Hematopoietic multipotent progenitor cell treated with erythropoietin and hydrocortisone succinate and interleukin-3 and kit ligand, for 4 days (in vitro differentiated cells): ENCODE data around the gene FAM98C.
A peak's percentile ranks its signal among the peaks of the same experiment; 100 is the strongest.

Source experiments
- DNase-seq: peaks from one replicate; pipeline ENCODE4 v3.0.0-alpha.2; 2015

Gene FAM98C

DNA sequence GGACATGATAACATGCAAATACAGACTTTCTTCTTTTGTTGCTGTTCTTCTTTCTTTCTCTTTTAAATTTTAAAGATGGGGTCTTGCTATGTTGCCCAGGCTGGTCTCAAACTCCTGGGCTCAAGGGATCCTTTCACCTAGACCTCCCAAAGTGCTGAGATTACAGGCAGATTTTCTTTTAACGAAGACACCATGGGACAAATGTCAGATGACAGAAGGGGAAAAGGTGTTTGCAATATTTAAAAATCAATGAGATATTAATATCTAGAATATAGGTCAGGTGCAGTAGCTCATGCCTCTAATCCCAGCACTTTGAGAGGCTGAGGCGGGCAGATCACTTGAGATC is 26.9 kb downstream of the FAM98C start:
- DNase-seq: no peak

DNA sequence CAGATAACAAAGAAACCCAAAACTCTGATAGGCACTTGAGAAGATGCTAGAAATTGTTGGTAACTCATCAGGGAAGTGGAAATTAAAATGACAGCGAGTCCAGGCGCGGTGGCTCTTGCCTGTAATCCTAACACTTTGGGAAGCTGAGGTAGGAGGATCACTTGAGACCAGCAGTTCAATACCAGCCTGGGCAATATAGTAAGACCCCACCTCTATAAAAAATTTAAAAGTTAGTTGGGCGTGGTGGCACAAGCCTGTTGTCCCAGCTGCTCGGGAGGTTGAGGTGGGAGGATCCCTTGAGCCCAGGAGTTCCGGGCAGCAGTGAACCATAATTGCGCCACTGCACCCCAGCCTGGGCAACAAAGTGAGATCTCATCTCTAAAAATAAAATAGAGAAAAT is 28.0 kb downstream of the FAM98C start:
- DNase-seq: no peak

DNA sequence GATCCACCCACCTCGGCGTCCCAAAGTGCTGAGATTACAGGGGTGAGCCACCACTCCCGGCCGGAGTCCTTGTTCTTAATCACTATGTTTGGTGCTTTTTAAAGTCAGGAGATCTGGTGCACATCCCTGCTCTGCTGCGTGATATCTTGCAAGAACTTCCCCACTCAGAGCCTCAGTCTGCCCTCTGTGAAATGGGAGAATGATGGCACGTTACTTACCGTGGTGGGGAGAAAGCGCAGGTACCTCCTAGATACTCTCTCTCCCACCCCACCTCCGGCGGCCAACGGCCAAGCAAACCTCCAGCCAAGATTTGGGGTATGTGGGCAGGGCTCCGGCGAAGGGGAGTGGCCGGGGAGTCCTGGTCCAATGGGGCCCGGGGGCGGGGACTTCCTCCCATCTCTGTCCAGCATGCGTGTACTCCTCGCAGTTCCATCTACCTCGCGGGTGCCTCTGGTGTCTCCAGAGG is 30.4 kb downstream of the FAM98C start, which contains the start of gene RYR1:
Gene RYR1 (plus strand): TSS at position 424 of the 466 bp plus-strand sequence. CDS start 139 bp downstream, outside the sequence.
- peak; percentile 85 for DNase-seq

DNA sequence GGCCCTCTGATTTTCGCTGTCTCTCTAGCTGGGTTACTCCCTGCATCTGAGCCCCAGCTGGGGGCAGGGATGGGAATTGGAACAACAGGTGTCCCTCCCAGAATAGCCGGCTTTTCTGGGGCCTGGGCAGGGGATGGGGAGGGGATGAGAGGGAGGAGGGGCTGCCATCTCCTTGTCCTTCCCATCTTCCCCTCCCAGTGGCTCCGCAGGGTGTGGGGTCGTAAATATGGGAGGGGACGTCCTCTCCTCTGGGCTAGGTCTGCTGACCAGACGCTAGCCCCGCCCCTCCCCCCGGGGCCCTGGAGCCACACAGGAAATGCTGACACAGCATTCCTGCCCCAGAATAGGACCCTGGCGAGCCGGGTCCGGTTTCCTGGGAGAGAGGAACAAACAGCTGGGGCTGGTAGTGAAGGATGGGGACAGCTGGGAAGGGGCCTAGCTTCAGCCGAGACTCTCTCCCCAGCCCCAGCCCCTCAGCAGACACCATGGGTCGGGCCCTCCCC is 31.7 kb downstream of the FAM98C start:
- DNase-seq: no peak

DNA sequence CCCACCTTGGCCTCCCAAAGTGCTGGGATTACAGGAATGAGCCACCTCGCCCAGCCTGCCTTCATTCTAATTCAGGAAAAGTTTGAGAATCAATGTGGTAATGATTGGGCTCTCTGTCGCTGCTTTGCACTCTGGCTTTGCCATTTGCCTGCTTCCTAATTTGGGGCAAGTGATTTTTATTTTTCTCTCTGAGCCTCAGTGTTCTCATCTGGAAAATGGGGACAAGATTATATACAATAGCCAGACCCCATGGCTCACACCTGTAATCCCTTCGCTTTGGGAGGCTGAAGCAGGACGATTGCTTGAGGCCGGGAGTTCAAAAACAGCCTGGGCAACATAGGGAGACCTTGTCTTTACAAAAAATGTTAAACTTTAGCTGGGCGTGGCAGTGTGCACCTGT is 34.4 kb downstream of the FAM98C start:
- DNase-seq: no peak

DNA sequence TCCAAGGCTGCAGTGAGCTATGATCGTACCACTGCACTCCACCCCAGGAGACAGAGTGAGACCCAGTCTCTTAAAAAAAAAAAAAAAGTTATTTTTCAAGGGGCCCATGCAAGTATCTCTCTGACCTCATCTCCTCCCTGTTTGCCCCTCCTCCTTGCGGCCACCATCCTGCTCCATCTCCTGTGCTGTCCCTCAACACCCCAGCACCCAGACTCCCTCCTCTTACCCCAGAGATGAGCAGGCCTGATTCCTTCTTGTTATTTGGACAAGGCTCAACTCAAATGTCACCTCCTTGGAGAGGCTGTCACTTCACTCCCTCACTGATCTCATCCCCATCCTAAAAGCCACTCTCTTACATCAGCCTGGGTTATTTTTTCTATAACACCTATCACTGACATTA is 35.0 kb downstream of the FAM98C start:
- no peak for DNase-seq

DNA sequence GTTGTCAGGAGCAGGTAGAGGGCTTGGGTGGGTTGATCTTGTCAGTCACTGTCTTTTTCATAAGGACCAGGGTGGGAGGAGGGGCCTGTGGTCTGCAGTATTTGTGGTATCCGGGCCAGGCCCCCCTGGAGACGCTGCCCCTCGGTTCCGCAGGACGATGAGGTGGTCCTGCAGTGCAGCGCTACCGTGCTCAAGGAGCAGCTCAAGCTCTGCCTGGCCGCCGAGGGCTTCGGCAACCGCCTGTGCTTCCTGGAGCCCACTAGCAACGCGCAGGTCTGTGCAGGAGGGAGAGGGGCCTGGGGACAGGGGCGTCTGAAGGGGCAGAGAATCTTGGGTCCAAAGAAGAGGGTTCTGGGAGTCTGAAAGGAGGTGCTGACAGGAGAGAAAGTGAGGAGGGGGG is 37.7 kb downstream of the FAM98C start:
- no peak for DNase-seq

DNA sequence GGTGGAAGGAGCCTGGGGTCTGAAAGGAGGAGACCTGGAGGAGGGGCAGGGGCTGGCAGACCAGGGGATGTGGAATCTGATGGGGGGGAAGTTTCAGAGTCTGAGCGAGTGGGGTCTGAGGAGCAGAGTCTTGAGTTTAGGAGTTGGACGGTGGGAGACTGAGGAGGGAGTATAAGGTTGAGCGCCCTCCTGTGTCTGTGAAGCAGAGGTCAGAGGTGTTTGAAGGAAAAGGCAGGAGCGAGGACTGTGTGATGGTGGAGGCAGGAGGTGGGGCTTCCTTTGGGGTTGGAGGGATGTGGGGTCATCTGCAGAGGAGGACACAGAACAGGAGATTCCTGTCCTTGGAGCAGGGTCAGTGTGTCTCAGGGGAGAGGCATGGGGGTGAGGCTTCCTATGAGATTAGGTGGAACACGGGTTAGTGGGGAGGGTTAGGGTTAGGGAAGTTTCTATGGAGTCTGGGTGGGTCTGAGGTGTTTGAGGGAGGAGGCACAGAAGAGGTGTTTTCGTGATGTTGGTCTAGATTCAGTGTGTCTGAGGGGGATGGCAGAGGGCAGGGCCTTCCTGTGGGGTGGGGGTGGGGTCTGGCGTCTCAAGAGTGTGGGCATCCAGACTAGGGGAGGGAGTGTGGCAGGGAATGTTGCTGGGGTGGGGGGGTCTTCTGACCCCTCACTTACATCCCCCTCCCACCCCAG is 38.9 kb downstream of the FAM98C start:
- peak; percentile 69 for DNase-seq

DNA sequence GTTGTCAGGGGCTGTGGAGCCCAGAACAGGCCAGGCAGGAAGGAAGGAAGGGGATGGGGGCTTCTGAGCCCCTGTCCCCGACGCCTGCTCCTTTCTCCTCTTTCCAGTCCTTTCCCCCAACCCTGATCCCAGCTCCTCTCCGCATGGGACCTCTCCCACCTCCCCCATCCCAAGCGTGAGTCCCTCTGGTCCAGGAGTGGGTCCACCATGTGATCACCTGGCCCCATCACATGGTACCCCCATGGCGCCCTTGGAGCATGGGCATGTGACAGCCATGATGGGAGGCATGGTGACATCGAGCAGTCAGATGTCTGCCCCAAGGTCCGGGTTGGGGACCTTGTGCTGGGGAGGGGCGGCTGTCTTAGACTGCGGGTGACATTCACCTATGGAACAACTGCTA is 39.8 kb downstream of the FAM98C start:
- no peak for DNase-seq

DNA sequence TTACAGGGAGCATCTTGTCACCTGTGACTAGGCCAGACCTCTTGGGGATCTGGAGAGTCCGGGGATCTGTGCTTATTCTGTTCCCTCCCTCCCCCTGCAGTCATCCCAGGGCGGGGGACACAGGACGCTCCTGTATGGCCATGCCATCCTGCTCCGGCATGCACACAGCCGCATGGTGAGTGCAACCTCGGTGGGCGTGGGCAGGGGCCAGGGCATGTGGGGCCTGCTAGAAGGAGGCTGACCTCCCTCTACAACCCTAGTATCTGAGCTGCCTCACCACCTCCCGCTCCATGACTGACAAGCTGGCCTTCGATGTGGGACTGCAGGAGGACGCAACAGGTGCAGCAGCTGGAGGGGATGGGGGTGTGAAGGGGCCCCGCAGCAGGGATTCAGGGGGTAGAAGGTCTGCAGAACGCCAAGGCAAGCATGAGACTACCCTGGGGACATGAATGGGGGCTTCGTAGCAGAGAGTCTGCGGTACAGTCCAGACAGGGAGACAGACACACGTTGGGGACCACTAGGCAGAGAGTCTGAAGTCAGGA is 40.6 kb downstream of the FAM98C start:
- no peak for DNase-seq

DNA sequence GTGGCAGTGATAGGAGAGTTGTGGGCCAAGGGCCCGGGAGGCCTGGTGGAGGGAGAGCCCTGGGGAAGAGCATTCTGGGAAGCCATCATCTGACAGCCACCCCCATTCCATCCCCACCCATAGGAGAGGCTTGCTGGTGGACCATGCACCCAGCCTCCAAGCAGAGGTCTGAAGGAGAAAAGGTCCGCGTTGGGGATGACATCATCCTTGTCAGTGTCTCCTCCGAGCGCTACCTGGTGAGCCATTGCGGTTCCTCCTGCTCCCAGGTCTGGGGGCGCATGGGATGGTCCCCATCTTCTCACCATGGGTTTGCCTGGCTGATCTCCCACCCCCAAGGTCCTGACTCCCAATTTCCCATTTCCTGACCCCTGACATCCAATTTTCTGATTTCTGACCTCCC is 41.1 kb downstream of the FAM98C start:
- DNase-seq: no peak

DNA sequence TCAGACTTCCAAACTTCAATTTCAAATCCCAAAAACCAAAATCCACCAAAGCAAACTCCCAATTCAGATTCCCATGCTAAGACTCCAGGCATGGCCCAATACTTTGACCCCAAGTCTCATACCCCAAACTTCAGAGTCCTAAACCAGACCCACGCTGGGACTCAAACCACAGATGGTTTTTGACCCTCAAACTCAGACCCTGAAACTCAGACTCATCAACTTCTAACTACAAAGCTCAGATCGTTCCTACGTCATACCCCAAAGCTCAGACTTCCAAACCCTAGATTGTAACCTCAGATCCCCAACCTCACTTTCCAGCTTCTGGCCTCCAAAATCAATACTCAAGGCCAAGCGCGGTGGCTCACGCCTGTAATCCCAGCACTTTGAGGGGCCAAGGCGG is 42.5 kb downstream of the FAM98C start:
- DNase-seq: no peak

DNA sequence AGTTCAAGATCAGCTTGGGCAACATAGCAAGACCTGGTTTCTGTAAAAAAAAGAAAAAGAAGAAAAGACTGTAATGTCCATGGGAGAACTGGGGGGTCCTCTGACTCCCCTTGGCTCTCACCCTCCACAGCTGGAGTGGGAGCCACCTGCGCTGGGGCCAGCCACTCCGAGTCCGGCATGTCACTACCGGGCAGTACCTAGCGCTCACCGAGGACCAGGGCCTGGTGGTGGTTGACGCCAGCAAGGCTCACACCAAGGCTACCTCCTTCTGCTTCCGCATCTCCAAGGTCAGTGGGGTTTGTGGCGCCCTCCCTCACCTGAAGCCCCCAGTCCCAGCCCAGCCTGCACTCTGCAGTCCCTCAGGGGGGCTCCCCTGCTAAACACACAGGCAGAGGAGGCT is 45.3 kb downstream of the FAM98C start:
- DNase-seq: no peak

DNA sequence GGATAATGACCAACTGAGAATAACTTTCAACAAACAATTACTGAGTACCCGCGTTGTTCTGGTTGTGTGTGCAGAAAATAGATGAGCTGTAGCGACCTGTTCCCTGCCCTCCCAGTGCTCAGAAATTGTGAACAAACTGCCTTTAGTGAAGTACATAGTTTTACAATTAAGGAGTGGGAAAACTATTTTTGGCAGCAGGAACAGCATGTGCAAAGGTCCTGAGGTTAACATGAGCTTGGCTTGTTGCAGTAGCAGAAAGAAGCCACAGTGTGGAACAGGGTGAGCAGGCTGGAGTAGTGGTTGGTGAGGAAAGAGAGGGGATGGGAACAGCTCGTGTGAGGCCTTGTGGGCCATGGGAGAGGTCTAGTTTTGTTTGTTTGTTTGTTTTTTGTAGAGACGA is 46.6 kb downstream of the FAM98C start:
- no peak for DNase-seq

DNA sequence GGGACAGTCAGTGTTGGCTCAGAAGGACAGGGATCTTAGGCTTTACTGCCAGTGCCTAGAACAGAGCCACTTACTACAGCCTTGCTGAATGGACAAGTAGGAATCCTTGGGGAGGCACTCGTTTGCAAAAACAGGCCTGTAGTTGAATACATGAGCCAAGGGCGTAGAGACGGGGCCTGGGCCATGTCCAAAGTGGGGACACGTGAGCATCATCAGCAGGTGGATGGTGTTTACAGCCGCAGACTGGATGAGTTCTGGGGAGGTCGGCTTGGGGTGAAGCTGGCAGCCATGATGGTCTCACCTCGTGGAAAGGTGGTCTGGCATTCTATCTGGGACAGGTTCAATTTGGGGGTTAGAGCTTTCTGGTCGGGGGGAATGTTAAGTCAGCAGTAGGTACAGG is 48.1 kb downstream of the FAM98C start:
- no peak for DNase-seq

DNA sequence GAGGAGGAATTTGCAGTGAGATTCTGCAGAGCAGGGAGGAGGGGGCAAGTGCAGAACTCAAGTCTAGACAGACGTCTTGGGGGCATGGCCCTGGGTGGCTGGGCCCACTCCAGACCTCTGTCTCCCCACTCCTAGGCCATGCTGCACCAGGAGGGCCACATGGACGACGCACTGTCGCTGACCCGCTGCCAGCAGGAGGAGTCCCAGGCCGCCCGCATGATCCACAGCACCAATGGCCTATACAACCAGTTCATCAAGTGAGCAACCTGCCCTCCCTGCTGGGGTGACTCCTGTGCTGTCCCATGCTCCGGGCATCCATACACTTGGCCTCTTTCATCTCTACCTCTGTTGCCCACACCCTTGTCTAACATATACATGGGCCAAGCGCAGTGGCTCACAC is 48.7 kb downstream of the FAM98C start:
- DNase-seq: no peak

DNA sequence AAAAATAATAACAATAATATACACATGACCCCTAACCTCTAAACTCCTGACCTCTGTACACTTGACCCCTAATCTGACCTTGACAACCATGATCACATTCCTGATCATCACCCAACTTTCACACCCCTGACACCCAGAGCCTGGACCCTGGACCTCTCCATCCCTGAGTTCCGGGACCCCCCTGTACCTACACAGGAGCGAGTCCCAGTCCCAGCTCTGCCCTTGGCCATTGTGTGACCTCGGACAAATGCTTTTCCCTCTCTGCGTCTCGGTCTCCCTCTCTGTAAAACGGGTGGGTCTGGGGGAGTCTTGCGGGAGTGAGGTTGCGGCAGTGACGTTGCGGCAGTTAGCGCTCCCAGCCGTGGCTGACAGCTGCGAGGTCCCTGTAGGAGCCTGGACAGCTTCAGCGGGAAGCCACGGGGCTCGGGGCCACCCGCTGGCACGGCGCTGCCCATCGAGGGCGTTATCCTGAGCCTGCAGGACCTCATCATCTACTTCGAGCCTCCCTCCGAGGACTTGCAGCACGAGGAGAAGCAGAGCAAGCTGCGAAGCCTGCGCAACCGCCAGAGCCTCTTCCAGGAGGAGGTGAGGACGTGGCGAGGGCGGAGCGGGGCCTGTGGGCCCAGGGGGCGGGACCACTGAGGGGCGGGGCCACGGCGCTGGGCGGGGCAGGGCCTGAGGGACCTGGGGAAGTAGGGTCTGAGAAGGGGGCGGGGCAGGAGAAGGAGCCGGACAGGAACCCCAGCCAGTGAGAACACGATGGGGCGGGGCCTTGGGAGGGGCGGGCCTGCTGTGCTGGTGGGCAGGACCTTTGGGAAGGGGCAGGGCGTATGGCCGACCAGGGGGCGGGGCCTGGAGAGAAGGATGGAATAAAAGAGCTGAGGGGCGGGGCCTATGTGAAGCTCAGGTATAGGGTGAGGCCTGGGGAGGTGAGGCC is 49.8 kb downstream of the FAM98C start:
- DNase-seq: peak; percentile 65

DNA sequence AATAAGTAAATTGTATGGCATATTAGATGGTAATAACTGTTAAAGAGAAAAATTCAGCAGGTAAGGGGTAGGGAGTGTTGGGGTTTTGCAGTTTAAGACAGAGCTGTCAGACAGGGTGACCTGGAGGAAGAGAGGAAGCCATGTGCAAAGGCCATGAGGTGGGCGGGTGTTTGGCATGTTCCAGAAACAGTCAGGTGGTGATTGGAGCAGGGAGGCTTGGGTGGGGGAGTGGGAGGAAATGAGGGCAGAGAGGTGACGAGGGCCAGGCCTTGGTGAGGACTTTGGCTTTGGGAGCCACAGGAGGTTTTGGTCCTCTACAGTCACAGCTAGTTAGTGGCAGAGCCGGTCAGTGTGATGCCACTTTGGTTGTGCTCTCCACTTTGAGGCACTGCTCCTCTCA is 50.7 kb downstream of the FAM98C start:
- DNase-seq: no peak

DNA sequence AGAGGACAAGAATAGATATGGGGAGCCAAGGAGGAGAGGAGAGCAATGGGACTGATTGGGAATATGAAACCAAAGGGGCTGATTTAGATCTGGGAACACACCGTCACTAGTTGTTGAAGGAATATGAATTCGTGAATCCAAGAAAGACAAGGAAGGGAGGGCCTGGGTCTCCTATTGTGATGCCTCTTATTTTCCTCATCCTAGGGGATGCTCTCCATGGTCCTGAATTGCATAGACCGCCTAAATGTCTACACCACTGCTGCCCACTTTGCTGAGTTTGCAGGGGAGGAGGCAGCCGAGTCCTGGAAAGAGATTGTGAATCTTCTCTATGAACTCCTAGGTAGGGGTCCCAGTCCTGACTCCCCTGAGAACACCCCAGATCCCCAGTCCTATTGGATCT is 52.1 kb downstream of the FAM98C start:
- DNase-seq: peak; percentile 62

DNA sequence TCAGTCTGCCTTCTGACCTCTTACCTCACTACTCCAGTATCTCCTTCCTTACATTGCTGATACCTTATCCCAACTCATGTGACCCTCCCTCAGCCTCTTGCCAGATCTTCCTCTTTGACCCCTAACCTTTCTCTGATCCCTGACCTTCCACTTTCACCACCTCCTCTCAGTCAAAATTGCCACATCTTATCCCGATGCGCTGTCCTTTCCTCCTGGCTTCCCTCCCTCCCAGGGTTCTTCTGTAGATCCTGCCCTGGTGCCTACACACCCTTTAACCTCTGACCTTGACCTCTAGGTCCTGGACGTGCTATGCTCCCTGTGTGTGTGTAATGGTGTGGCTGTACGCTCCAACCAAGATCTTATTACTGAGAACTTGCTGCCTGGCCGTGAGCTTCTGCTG is 54.3 kb downstream of the FAM98C start:
- DNase-seq: no peak

DNA sequence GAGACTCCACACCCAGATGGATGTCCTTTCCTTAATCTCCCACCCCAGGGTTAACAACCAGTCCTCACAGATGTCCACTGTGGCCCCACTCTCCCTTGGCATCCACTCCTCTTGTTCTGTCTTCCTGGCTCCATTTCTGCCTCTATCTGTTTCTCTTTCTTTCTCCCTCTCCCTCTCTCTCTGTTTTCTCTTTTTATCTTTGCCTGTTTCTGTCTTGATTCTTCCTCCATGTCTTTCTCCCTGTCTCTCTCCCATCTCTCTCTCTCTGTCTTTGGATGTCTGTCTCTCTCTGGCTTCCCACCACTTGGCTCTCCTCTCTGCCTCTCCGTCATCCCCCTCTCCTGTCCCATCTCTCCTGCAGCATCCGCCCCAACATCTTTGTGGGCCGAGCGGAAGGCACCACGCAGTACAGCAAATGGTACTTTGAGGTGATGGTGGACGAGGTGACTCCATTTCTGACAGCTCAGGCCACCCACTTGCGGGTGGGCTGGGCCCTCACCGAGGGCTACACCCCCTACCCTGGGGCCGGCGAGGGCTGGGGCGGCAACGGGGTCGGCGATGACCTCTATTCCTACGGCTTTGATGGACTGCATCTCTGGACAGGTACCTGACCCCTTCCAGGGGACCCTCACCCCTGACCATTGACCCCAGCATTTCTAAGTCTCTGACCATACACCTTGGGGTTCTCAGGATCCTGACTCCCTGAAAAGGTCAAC is 55.0 kb downstream of the FAM98C start:
- no peak for DNase-seq
